ENCODE measurements around the gene ZNF687.
A peak's percentile ranks its signal among the peaks of the same experiment; 100 is the strongest.

ZNF687 gene

GRCh38 chr1:151286619-151287340 is 4.7 kb downstream of the ZNF687 start:
- DNase-seq (ENCODE audit: low spot score) = no peak
- Histone ChIP-seq H3K36me3 (ENCODE audit: low read depth) (peaks cover 43% of the 10 kb centered on the region), H3K27me3 (ENCODE audit: insufficient read depth, poor library complexity, severe bottlenecking) (no peaks in the 10 kb centered on the region), H3K4me1 (ENCODE audit: insufficient read depth, poor library complexity, severe bottlenecking) (no peaks in the 10 kb centered on the region), H3K27ac (ENCODE audit: poor library complexity, severe bottlenecking) (no peak overlapping the region), H3K9me3 (ENCODE audit: severe bottlenecking) (no peaks in the 10 kb centered on the region), H3K4me3 (ENCODE audit: severe bottlenecking) (no peak overlapping the region)
- TF ChIP-seq CTCF (IDR thresholded peaks at IDR 0.05; ENCODE audit: poor library complexity, severe bottlenecking) = no peak
- no peak for ATAC-seq (ENCODE audit: low read depth)

- Histone ChIP-seq H3K36me3 (ENCODE audit: low read depth) (peaks cover 48% of the 10 kb centered on the region), H3K9me3 (ENCODE audit: severe bottlenecking) (no peaks in the 10 kb centered on the region), H3K4me3 (ENCODE audit: severe bottlenecking) (no peak overlapping the region), H3K4me1 (ENCODE audit: insufficient read depth, poor library complexity, severe bottlenecking) (no peaks in the 10 kb centered on the region), H3K27me3 (ENCODE audit: insufficient read depth, poor library complexity, severe bottlenecking) (no peaks in the 10 kb centered on the region), H3K27ac (ENCODE audit: poor library complexity, severe bottlenecking) (no peak overlapping the region)
- DNase-seq (ENCODE audit: low spot score) = no peak
- TF ChIP-seq CTCF (IDR thresholded peaks at IDR 0.05; ENCODE audit: poor library complexity, severe bottlenecking) = no peak
- no peak for ATAC-seq (ENCODE audit: low read depth)
Measured at GRCh38 chr1:151287341-151287699, 5.2 kb downstream of the ZNF687 start.

- no peaks in the 10 kb centered on the region for H3K27me3 ChIP-seq (ENCODE audit: insufficient read depth, poor library complexity, severe bottlenecking)
- ATAC-seq (ENCODE audit: low read depth) (no peak), DNase-seq (ENCODE audit: low spot score) (peak; percentile 72)
- peaks cover 54% of the 10 kb centered on the region for H3K36me3 ChIP-seq (ENCODE audit: low read depth)
- H3K4me3 ChIP-seq (ENCODE audit: severe bottlenecking) = no peak overlapping the region
- no peak overlapping the region for H3K27ac ChIP-seq (ENCODE audit: poor library complexity, severe bottlenecking)
- H3K9me3 ChIP-seq (ENCODE audit: severe bottlenecking) = no peaks in the 10 kb centered on the region
- H3K4me1 ChIP-seq (ENCODE audit: insufficient read depth, poor library complexity, severe bottlenecking) = no peaks in the 10 kb centered on the region
- TF ChIP-seq CTCF (IDR thresholded peaks at IDR 0.05; ENCODE audit: poor library complexity, severe bottlenecking) = no peak
Measured at GRCh38 chr1:151287767-151288500, 5.8 kb downstream of the ZNF687 start.

GRCh38 chr1:151288502-151288901 is 6.4 kb downstream of the ZNF687 start:
- H3K27me3 ChIP-seq (ENCODE audit: insufficient read depth, poor library complexity, severe bottlenecking) = no peaks in the 10 kb centered on the region
- TF ChIP-seq CTCF (IDR thresholded peaks at IDR 0.05; ENCODE audit: poor library complexity, severe bottlenecking) = no peak
- H3K4me1 ChIP-seq (ENCODE audit: insufficient read depth, poor library complexity, severe bottlenecking) = no peaks in the 10 kb centered on the region
- no peaks in the 10 kb centered on the region for H3K9me3 ChIP-seq (ENCODE audit: severe bottlenecking)
- no peak for ATAC-seq (ENCODE audit: low read depth)
- no peak overlapping the region for H3K27ac ChIP-seq (ENCODE audit: poor library complexity, severe bottlenecking)
- H3K4me3 ChIP-seq (ENCODE audit: severe bottlenecking) = no peak overlapping the region
- DNase-seq (ENCODE audit: low spot score) = no peak
- H3K36me3 ChIP-seq (ENCODE audit: low read depth) = peaks cover 59% of the 10 kb centered on the region

All from RWPE2 (cell line).